Colon (tissue), 2 donors: Measurements from ENCODE around the gene SRGAP2C.
"Not testable (repeated sequence)": the region's sequence is repeated elsewhere in the genome, so short reads cannot be mapped to it uniquely, and the experiment has no call there.

Source experiments
- FAIRE-seq: peaks from 2 replicates; lab custom pipeline; 2012; peaks lifted over from hg19 to GRCh38; lab: Jason Lieb, UNC
- donor health status: control.
- donor health status: control.

SRGAP2C gene

DNA sequence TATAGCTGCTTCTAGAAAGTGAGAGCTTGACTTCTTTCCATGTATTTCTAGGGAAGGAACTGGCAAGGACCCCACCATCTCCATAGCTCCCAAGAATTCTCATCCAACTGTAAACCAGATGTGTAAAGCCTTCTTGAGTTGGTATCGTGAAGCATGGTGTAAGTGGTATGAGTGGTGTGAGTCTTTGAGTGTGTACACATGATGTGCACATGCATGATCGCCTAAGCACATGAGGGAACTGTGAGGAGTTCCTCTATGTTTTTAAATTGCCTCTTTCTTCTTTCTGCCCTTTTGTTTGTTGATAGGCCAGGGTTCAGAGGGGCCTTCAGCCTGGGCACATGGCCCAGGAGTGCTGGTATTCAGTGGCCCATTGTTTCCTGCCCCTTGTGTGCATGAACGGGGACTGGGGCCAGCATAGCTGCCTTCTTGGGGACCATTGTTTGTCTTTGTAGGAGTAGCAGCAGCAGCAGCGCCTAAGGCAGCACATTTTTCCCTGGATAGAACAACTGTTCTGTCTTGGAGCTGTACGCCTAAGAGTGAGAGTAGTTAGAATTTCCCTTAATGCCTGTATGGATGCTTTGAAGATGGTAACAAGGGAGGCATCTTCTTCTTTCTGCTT, 96.0 kb downstream of the SRGAP2C start:
- not testable (repeated sequence) for FAIRE-seq

GRCh38 chr1:121281480-121281879, 96.7 kb downstream of the SRGAP2C start:
- not testable (repeated sequence) for FAIRE-seq

GRCh38 chr1:121283587-121284180, 98.9 kb downstream of the SRGAP2C start:
- FAIRE-seq, result not testable (repeated sequence)

DNA sequence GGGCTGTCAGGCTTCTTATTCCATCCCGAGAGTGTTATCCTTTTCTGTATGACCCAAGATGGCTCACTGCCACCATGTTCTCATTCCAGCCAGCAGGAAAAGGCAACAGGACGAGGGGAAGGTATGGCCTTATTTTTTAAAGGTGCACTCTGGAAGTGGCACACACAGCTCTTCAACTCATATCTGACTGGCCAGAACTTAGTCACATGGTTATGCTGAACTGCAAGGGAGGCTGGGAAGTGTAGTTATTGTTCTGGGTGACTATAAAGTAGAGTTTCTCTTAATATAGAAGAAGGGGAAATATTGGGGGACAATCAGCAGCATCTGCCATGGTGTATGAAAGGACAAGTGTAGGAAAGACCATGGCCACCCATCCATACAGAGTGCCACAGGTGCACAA, 107.8 kb downstream of the SRGAP2C start:
- FAIRE-seq, result not testable (repeated sequence)

GRCh38 chr1:121293263-121294204, 108.8 kb downstream of the SRGAP2C start:
- FAIRE-seq, result not testable (repeated sequence)

- not testable (repeated sequence) for FAIRE-seq
These were observed 109.4 kb downstream of the SRGAP2C start for GRCh38 chr1:121294205-121294570.

- FAIRE-seq, result not testable (repeated sequence)
These were observed 111.8 kb downstream of the SRGAP2C start for GRCh38 chr1:121296563-121296962.

DNA sequence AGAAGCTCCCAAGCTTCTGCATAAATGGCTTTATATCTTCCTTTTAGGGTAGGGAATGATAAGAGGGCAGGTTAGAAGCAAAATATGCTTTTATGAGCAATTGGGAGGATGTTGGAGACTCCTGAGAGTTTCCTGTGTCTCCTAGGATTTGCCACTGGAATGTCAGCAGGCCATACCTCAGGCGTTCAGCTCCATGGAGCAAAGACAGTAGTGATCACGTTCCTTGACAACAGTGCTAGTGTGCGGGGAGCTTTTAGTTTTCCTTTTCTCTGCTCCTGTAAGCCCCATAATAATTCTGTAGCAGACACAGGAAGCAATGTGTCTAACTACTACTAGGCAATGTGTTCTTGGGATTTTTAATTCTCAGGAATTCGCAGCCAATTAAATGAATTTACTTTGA, 113.8 kb downstream of the SRGAP2C start:
- not testable (repeated sequence) for FAIRE-seq

DNA sequence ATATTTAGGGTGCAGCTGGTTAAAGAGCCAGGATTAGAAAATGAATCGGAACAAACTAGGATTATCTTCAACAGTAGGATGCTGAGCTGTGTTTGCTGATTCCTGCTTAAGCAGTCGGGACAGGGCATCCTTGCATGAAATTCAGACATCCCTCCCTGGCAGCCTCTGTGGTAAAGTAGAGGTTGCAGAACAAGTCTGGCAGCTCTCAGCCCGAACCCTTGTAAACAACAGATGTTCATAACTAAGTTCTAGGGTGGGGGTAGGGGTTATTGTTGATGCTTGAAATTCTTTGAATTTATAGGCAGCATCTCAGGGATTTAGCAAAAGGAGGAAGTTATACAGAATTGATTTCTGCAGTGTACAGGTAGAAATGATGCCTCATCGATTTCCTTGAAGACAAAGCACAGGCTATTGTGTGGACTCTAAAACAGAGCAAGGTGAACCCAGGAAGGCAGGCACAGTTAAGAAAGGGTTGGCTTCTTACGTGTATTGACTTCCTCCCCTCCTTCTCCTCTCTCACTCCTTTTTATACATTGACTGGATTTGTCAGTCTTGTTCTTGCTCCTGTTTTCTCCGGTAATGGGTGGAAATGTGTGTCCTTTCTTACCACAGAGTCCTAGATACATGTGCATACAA, 114.9 kb downstream of the SRGAP2C start:
- FAIRE-seq, result not testable (repeated sequence)

DNA sequence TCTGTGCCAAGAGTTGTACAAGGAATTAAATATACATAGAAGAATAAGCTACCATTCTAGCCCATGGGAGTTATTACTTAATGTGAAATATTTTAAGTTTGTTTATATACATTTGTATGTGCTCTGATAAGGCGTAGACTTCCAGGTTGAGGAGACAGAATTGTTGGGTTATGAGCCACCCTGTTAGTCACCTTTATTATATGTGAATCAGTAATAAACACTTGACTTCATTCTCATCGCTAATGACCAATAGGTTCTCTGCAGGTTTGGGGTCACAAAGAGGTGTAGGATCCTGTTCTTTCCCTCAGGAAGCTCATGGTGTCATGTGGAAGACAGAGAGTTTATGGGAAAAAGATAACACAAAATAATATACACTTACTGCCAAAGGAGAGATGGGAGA, 117.1 kb downstream of the SRGAP2C start:
- not testable (repeated sequence) for FAIRE-seq

- not testable (repeated sequence) for FAIRE-seq
These were observed 123.0 kb downstream of the SRGAP2C start for GRCh38 chr1:121307759-121308158.

GRCh38 chr1:121315509-121315908, 130.7 kb downstream of the SRGAP2C start:
- not testable (repeated sequence) for FAIRE-seq

DNA sequence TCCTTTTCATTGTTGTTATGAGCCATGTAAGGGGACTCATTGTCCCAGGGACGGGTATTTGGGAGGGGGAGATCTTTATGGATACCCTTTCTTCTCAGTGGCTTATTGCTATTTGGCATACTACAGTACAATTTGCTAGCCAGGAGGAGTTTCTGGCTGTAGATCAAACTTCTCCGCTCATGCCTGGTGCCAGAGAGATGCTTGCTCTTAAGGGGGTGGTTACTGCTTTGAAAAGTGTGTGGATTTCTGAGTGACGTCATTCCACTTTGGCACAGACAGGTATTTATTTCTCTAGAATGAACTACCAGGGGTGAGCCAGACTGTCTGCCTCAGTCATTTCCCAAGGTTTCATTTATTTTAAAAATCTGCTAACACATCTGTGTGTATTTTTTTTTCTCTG, 131.3 kb downstream of the SRGAP2C start:
- not testable (repeated sequence) for FAIRE-seq

DNA sequence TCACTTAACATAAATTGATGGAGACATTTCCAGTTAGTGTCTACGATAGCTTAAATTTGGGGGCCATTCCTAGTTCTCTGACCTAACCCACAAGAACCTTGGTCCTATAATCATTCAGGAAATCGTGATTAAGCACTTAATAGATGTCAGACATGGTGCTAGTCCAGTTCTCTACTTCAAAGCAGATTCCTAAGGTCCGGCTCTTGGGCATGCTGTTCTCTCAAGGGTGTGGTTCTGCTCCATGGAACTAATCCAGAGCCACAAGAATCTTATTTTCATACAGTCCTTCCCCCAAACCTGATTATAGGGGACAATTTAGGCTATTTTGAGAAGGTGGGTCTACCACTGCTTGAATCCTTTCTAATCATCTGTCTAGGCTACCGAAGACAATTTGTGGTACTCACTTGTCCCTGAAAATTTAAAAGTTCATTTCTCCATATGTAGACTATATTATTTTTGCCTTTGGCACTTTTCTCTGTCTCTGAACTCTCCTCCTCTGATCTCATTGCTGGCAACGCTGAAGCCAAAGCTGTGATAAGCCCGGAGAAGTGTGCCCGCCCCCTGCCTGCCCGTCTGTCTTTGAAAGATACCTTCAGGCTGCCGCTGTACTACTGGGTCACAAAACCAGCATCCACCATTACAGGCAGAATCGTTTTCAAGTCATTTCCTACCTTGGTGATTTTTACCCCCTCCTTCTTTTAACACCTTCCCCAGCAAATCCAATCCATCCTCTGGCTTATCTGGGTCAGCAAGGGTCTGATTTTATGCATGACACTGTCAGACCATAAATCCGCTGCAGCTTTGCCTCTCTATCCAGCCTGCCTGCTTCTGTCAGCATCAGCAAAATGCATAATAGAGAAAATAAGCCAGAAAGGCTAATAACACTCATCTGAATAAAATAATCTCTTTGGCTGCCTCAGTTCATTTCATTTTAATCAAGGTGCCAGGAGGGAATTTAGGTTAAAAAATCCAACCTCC, 133.0 kb downstream of the SRGAP2C start:
- FAIRE-seq, result not testable (repeated sequence)

DNA sequence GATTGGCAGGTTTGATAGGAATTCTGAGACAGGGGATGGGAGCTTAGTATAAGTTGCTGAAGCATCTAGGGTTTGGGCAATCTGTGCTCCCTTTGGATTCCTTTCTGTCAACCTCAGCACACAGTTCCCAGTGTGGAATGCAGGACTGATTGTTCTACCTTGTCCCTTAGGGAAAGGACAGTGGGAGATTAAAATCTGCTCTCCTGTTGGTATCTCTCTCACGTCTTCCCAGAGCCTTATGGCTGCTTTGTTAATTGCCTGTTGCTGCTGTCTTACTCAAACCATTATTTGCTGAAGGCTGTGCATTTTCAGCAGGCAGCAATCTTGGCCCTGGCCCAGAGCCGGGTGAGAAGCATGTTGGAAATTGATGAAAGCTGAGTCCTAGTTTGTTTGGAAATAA, 133.9 kb downstream of the SRGAP2C start:
- not testable (repeated sequence) for FAIRE-seq

GRCh38 chr1:121321660-121322059, 136.9 kb downstream of the SRGAP2C start:
- FAIRE-seq, result not testable (repeated sequence)

GRCh38 chr1:121324726-121325125, 140.0 kb downstream of the SRGAP2C start:
- FAIRE-seq, result not testable (repeated sequence)

GRCh38 chr1:121332141-121332540, 147.4 kb downstream of the SRGAP2C start:
- not testable (repeated sequence) for FAIRE-seq

DNA sequence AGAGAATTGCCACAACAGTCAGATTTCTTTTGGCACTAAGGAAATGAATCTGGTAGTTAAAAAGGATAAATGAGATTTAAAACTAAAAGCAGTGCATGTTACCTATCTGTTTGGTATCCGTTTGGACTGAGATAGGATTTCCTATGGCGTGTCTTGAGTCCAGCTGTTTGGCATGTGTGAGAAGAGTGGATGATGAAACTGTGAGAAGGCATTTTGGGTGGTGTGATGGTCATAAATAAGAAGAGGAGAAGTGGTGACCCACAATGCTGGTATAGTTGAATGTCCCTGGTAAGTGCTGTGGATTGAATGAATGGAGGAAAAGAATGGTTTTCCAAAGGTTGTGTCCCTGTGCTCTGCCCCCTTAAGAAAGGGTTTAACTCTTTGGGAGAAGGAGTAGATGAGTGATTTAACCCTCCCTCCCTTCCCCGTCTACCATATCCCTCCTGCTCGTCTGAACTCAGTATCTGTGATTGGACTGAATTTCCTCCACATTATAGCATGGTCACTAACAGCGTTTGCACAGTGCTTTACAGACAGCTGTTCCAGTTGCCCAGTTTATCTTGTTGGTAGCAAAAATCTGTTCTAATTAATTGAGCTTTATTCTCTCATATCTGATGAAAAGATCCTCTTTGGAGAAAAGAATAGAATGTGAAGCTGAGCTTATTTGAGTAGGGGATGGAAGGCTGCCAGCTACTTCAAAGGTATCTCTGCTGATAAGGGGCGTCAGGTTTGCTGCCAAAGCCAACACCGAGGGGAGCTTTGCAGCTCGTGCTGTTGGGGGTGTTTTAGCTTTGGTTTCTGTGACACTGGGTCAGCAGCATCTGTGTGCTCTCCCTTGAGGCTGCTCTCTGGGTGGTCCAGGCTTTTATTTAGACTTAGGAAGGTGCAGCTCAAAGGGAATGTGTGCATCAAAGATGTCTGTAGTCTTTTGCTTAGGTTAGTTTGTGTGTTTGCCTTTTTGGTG, 148.1 kb downstream of the SRGAP2C start:
- FAIRE-seq, result not testable (repeated sequence)

DNA sequence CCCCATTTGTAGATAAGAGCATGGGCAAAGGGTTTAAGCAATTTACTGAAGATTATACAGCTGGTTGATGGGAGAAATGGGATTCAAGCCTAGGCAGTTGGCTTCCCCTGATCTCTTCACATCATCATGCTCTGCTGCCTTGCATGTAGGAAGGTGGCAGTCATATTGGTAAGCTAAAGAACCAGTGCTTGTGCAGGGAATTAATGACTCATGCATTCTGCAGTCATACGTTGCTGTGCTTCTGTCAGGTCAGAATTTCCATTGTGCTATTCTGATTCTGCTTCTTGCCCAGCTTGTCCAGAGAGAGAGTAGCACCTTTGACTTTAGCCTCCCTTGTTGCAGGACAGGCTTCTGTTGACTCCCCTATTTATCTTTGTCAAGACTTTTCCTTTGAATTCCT, 153.2 kb downstream of the SRGAP2C start:
- FAIRE-seq, result not testable (repeated sequence)
